ENCODE data around the gene CDHR3.
"Not testable (repeated sequence)": the region's sequence is repeated elsewhere in the genome, so short reads cannot be mapped to it uniquely, and the experiment has no call there.

Gene CDHR3

DNA sequence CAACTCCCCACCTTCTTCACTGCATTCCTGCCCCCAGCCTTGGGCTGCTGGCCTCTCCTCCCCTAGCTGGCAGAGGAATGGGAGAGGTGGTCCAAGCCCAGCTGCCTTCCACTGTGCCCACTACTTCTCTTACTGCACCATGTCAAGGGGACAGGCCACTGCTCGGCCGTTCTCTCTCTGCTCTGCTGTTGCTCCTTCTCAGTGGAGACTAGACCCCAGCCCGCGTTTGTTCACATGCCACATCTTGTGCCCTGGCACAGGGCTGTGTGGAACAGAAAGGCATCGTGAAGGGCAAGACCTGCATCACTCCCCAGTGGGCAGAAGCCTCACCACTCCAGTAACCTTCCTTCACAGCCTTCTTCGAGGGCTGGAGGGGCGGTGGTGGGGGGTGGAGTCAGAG is 711 bp upstream of the CDHR3 start:
- no peak for DNase-seq (ENCODE audit: low read depth)

DNA sequence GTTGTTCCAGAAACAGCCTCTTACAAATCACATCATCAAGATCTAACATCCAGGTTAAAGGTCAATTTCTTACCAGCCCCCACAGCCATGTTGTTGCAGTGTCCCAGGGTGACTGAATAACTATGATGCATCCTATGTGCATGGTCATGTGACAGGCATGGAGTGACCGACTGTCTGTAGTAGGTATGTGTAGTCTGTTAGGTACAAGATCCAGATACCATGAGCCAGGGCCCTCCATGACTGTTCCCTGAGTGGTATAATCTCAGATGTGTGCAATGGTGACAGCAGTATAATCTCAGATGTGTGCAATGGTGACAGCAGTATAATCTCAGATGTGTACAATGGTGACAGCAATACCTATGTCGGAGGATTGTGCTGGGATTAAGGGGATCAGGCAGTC is 8.8 kb downstream of the CDHR3 start:
- no peak for DNase-seq (ENCODE audit: low read depth)

DNA sequence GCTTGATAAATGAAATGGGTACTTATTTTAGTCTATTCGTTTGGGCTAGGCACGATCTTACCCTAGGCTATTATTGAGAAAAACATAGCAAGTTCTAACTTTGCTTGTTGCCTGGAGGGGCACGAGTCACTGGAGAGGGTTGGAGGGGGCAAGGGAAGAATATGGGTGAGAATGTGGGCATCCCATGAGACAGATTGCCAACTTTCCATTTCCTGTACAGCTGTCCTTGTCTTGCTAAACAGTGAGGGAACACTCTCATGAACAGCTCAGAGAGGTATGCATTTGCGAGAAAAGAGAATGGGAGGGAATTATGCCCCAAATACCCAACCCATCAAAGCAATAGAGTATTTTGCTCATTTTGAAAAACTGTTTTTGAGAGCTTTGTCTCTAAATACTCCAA is 9.2 kb downstream of the CDHR3 start:
- DNase-seq (ENCODE audit: low read depth): no peak

DNA sequence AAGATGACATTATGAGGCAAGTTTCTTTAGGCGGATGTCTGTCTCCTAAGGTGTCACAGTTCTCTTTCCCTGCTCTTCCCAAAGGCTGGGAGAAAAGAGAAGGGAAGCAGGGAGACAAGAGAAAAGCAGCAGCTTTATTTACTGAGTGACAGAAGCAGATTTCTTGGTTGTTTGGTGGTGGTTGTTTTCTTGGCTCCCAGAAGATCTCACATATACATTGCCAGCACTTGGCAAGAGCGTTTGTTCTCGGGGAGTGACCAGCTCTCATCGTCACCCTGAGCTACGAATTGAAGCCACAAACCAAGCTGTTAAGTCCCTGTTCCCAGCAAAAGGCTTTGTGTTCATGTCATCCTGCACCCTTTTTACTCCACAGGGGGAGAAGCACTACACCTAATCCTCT is 11.4 kb downstream of the CDHR3 start:
- no peak for DNase-seq (ENCODE audit: low read depth)

DNA sequence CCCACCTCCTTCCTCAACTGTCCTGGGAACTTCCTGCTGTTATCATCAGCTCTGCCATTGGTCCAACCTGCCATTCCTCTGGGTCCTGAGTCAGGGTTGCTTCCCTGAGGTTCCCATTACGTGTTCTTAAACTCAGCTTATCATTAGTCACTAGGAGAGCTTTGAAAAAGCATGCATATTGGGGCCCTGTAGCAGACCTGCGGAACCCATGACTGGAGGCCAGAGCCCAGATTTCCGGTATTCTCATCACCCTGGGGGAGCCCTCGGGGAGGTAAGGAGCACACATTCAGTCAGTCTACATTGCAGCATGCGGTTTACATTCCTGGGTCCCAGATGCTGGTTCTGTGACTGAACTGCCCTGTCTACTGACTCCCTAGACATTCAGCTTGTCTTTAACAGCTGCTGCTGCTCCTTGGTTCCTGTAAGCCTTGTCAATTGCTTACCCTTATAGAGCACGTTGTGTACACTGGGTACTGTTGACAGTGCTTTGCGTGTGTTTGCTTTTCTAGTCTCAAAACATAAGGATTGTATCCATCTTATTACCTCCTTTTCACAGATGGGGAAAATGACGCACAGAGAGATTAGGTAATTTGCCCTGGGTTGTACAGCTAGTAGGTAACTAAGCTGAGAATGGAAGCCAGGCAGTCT is 12.8 kb downstream of the CDHR3 start:
- no peak for DNase-seq (ENCODE audit: low read depth)

DNA sequence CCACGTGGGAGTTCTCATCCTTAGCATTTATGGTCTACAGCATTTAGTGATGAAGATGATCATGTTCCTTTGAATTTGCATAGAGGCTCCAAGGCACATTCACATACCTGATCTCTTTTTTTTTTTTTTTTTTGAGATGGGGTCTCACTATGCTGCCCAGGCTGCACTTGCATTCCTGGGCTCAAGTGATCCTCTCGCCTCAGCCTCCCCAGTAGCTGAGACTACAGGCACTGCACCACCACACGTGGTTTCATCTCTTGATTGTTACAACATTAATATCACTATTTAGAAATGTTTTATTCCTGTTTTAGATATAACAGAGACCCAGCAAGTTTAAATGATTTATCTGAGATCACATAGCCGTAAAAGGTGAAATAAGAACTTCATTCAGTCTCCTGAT is 13.8 kb downstream of the CDHR3 start:
- DNase-seq (ENCODE audit: low read depth): no peak

DNA sequence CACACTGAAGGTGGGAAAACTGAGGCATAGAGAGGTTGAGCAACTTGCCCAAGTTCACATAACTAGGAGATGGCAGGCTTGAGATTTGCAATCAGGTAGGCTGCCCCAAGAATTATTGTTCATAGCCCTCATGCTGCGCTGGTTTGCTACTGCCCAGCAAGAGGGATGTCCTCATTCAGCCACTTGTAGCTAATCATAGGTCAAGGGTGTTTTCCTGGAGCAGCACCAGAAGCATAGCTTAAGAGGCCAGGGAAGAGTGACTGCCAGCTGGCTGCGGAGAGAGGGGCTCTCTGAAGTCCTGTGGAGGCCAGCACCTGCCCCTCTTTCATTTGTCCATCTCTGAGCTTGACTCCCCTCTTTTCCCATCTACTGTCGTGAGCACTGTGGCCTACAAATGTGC is 15.0 kb downstream of the CDHR3 start:
- no peak for DNase-seq (ENCODE audit: low read depth)

DNA sequence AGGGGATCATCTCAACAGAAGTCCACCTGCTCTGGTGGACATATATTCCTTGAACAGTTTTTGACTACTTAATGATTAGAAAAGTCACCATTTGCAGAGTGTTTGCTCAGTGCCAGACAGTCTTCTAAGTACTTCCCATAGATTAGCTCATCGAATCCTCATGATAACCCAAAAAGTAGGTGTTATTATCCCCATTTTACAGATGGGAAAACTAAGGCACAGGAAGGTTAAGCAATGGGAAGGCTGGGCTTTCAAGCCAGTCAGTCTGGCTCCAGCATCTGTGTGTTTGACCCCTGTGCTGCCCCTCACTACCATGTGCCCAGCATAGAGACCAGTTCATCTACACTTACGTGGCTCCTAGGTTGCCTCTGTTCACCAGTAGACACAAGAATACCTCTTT is 15.9 kb downstream of the CDHR3 start:
- no peak for DNase-seq (ENCODE audit: low read depth)

DNA sequence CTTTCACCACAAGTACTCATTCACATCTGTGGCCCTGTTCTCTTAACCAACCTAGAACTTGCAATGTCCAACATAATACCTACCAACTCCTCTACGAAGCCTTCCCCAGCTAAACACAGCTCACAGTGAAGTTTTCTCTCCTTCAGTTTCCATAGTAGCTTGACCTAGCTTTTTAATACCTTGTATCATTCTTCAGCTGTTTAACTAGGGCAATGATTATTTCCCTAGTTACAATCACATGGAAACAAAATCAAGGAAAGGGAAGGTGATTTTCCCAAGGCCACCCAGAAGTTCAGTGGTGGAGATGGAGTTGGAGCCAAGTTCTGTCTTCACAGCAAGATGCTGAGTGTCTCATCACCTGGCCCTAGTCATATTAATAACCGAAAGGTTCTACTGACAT is 16.3 kb downstream of the CDHR3 start:
- DNase-seq (ENCODE audit: low read depth): no peak

DNA sequence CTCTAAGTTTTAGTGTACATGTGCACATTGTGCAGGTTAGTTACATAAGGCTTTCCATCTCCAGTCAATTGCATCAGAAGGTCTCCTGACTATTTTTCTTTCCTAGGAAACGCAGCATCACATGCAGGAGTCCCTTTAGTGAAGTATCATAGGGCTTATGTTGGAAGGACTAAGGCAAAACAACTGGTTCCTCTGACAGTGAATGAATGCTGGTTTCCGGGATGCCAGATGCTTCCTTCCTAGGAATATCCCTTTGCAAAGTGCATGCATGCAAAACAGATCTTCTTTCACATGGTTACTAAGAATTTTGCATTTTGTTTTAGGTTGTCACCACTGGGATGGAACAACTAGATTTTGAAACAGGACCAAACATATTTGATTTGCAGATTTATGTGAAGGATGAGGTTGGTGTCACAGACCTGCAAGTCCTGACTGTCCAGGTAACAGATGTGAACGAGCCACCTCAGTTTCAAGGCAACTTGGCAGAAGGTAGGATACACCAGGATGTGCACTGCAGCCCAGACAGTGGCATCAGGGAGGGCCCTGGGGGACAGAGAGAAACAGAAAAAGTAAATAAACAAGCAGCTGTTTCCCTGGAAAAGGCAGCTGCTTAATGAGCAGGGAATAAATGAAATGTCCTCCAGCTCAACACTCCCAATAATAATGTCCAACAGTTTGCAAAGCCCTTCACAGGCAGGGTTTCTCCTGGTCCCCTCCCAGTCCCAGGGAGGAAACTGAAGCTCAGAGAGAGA is 17.8 kb downstream of the CDHR3 start:
- no peak for DNase-seq (ENCODE audit: low read depth)

DNA sequence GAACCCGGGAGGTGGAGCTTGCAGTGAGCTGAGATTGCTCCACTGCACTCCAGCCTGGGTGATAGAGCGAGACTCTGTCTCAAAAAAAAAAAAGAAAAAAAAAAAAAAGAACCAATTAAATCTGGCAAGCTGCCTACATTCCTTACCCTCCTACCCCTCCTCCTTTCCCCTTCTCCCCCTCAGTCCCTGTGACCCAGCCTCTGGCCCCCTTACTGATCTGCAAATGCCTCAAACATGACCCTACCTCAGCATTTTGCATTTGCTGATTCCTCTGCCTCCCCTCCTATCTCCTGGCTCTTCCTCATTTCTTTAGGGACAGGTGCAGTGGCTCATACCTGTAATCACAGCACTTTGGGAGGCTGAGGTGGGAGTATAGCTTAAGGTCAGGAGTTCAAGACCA is 19.3 kb downstream of the CDHR3 start:
- no peak for DNase-seq (ENCODE audit: low read depth)

DNA sequence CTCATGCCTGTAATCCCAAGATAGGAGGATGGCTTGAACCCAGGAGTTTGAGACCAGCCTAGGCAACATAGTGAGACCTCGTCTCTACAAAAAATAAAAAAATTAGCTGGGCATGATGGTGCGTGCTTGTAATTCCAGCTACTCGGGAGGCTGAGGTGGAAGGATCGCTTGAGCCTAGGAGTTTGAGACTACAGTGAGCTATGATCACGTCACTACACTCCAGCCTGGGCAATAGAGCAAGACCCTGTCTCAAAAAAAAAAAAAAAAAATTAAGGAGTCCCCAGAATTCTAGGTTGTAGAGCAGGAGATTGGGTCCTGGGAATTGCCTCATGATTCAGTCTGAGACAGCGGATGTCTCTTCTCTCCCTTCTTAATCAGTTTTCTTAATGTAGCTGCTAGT is 21.7 kb downstream of the CDHR3 start:
- not testable (repeated sequence) for DNase-seq (ENCODE audit: low read depth)

DNA sequence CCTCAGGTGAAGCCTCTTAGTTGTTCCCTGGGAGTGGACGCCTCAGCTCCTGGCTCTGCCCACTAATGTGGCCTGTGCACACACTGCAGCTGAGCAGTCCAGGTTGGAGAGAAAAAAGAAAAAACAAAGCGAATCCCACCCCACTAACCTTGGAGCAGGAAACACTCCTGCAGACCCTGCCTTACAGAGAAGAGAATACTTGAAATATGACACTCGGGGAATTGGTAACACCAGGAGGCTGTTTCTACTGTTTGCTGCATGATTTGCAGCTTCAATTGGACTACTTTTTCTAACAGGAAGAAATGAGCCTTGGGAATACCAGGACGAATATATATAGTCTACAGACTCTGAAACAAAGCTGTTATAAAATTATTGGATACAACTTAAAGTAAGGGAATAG is 22.2 kb downstream of the CDHR3 start:
- DNase-seq (ENCODE audit: low read depth): no peak

DNA sequence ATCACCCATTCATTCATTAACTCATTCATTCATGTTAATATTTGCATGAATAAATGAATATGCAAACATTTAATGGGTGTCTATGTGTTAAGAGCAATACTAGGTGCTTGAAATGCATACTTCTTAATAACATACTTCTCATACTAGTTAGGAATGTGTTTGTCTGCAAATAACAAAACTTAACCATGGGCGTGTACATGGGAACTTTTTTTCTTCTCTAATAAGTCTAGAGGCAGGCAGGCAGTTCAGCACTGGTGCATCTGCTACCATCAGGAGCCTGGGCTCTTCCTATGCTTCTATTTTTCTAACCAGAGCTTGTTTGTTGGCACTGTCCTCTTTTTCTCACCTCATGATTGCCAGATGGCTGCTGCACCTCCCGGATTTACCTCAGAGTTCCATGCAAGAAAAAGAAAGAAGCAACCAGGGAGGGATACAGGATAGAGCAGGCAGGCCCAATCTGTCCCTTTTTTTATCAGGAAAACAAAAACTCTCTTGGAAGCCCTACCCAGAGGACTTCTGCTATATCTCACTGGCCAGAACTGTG is 22.7 kb downstream of the CDHR3 start:
- DNase-seq (ENCODE audit: low read depth): no peak

DNA sequence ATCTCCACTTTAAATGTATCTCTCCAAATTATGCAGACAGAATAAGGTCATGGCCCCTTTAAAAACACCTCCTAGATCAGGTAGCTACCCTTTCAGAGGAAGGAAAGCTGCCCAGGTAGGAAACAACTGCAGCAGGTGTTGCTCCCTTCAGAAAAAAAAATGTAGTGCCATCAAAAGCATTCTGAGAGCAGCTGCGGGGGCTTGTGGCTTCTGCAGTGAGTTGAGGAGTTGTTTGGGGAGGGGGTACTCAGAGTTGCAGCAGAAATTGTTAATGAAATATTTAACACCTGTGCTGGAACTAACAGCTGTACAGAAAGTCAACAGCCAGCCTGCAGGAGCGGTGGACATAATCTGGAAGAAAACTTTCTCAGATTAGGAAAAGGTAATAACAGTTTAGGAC is 24.0 kb downstream of the CDHR3 start:
- no peak for DNase-seq (ENCODE audit: low read depth)

DNA sequence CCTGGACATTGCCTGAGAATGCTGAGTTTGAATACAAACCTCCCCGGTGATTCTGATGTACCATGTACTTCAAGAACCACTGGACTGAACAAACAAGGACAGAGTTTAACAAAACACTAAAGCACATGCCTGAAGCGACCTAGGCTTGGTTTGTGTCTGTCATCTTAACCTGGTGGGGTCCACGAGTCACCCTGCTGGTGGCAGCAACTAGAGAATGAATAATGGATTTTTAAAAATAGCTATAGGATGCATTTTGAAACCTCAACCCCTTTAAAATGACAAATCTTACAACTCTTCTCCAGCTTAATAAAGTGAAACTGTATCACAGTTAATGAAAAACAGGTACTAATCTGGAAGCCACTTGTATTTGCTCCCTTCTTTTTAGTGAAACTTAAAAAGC is 25.2 kb downstream of the CDHR3 start:
- DNase-seq (ENCODE audit: low read depth): no peak

DNA sequence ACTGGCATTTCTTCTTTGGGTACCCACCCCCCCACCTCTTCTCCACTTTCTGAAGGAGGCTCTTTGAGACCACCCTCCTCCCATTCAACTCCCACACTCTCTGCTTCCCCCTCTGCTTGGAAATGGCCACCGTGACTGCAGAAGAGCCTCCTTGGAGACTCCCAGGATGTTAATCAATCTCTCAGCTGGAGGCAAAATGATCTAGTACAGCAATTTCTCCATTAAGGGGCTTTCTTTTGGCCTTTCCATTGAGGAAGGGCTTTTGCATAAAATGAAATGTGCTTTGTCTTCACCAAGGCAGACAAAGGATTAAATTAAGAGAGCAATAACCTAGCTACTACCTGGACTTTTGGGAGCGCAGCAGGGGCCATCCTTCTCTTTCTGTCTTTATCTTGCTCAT is 26.1 kb downstream of the CDHR3 start:
- DNase-seq (ENCODE audit: low read depth): no peak

DNA sequence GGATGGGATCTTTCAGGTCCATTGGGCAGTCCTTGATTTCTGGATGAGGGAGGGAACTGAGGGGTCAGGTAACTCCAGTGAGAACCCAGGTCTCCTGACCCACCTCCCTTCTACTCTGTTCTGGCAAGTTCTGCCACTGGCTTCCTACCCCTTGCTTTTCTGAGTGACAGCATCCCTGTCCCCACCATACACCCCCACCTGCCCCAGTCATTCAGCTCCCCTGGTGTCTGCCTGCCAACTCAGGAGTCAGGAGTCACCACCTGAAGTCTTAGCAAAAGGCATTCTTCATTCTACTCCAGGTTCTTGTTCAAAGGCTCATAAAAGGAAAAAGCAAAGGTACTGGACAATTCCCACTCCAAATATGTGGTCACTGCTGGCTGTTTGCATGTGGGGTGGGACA is 26.6 kb downstream of the CDHR3 start:
- DNase-seq (ENCODE audit: low read depth): no peak

DNA sequence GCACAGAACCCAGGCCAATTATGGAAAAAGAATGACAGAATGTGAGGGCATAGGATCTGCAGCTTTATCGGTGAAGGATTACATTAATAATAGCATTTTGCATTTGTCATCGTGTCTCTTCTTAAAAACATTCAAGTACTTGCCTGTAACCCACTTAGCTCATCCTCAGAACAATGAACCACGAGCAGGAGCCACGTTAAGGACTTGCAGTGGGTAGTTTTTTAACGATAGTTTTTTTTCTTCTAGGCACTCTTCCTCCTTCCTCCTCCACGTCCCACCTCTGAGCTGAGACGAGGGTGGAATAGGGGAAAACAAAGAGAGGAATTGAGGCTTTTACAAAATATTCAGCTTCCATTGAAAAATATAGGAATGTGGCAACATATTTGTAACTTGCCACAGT is 27.1 kb downstream of the CDHR3 start:
- DNase-seq (ENCODE audit: low read depth): no peak

DNA sequence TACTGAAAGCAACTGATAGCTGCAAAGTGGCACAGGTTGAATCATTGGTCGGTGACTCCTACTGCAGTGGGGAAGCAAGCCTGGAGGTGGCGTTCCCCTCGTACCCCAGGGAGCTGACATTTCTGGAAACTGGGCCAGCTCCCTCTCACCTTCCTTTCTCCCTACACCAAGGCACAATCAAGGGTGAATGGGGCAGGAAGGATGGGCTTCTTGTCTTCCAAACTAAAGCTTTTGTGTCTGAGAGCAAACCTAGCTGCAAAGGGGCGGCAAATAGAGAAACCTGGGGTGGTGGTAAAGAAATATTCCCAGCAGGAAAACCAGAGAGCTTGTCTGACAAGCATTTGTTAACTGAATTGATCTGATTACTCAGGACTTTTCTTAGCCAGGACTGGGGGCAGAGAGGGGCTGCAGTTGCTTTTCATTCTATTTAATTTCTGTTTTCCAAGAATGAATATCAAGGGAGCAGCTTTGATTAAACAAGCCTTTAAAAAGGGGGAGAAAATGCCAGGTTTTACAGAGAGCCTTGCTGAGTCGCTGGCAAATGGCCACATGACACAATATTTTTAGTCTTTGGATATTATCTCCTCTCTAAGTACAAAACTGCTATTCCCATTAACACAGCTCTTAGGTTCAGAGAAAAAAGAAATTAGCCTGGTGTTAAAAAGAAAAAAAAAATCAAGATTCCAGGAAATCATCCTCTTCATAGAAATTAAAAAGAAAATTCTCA is 27.8 kb downstream of the CDHR3 start:
- no peak for DNase-seq (ENCODE audit: low read depth)

DNA sequence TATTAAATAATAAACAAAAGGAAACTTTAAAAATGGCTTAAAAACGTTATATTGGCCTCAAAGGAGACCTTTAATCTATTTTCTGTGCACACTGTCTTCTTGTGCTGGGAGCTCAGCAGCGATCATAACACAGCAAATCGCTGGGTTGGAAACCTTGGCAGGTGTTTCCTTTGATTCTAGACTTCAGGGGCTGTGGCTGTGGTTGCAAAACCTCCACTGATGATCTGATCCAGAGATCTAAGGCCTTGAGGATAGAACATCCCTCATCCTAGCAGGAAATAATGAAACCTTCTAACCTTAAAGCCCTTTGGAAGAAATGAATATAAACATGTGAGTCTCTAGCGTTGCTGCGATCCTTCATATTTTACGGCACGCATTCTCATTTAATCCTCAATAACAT is 29.8 kb downstream of the CDHR3 start:
- DNase-seq (ENCODE audit: low read depth): no peak

DNA sequence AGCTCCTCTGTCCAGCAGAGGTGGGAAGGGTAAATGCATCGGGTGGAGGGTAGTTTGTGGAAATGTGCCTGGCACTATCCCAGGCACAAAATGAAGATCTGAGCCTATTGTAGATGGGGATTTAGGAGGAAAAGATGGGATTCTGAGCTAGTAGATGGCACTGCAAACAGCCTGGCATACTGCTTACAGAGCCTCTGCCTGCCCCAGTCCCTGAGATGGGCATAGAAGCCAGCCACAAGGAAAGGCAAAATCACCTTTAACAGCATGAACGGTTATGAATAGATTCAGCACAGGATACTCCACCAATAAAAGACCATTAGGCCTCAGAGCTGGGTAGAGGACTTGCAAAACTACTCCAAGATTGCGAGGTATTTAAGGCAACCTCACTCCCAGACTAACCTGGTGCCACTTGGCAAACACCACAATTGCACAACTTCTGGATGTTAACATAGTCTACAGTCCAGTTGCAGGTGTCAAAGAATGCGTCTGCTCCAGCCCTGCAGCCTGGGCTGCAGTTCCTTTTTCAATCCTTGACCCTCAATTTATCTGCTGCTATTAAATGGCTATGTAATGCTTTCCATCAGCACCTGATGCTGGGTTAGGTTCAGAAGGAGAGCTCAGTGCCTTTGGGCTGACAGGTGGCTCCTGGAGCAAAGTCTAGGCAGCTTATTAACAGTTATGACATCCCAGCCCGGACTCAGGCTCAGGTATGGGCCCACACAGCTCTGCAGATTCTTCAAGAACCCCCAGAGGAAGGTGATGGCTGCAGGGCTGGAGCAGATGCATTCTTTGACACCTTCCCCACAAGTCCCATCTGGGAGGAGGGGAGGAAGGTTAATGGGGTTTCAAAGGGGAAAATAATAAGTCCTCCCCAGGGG is 34.0 kb downstream of the CDHR3 start:
- DNase-seq (ENCODE audit: low read depth): no peak
